ENCODE results near the gene KCNK5. TPM values are rescaled to one million over a fixed set of nuclear protein-coding genes. Genes with fewer than 3 reads are reported as not detected.

The KCNK5 gene
- total and polyA plus RNA-seq, 9 of the 15 experiments (the other 6 are each of a cell fraction or from before 2014, with no cell fraction given): 1.5 to 45.8 (median 25.8) TPM

GRCh38 chr6:39202166-39202565 is 27.1 kb downstream of the KCNK5 start:
- ATAC-seq: no peak
- TF ChIP-seq HDAC6 (IDR thresholded peaks at IDR 0.05; ENCODE audit: low read depth, low read length) (no peak), RBM22 (IDR thresholded peaks at IDR 0.05; ENCODE audit: low read depth, low read length, poor library complexity, severe bottlenecking) (no peak), ZBTB8A (IDR thresholded peaks at IDR 0.05; ENCODE audit: partially characterized antibody) (no peak), ZBED1 (IDR thresholded peaks at IDR 0.05) (no peak), SNIP1 (IDR thresholded peaks at IDR 0.05; ENCODE audit: low read depth) (no peak), NCOA6 (IDR thresholded peaks at IDR 0.05) (no peak), FOXK1 (CRISPR knock-in tag; IDR thresholded peaks at IDR 0.05; ENCODE audit: borderline replicate concordance) (0 out of 2 replicates have a peak, but pooled peaks have one; percentile 38), ZBTB7A (IDR thresholded peaks at IDR 0.05; ENCODE audit: borderline replicate concordance, control insufficient read depth, low read depth, low read length) (no peak)
- Histone ChIP-seq H3K4me1 (replicated peaks in 1 of 2; ENCODE audit: control insufficient read depth in 2 of 2, insufficient read depth in 2 of 2, low read length in 2 of 2) (peaks cover 47 to 49% of the 10 kb centered on the region in 2 experiments), H3K79me2 (ENCODE audit: control insufficient read depth, insufficient read depth, low read length) (peaks cover 99% of the 10 kb centered on the region), H3K4me3 (no peak overlapping the region), H3K36me3 (ENCODE audit: control insufficient read depth, insufficient read depth, low read length) (peaks cover 94% of the 10 kb centered on the region; the same call in 2 of the 3 replicates), H3K27ac (ENCODE audit: extremely low read depth, low read depth, low read length) (no peak overlapping the region), H3K27me3 (ENCODE audit: control insufficient read depth in 2 of 2, insufficient read depth in 2 of 2, low read length in 2 of 2) (no peaks in the 10 kb centered on the region), H3K9me3 (replicated peaks; ENCODE audit: control insufficient read depth, insufficient read depth, low read depth, low read length) (no peaks in the 10 kb centered on the region), H3K9ac (ENCODE audit: insufficient read depth in 1 of 2, low read depth in 2 of 2, low read length in 2 of 2) (no peak overlapping the region; a peak in 1 of 4 replicates), H3K4me2 (ENCODE audit: insufficient read depth, low read length) (no peak overlapping the region), H4K20me1 (replicated peaks; ENCODE audit: control insufficient read depth, insufficient read depth, low read length) (peaks cover 98% of the 10 kb centered on the region), H2AFZ (ENCODE audit: low read depth, low read length) (no peak overlapping the region), H3K9me1 (ENCODE audit: control insufficient read depth, insufficient read depth, low read length) (peaks cover 58% of the 10 kb centered on the region)
- in situ Hi-C loops (cut with MboI): no loop called here
- ChIA-PET CTCF (ENCODE audit: low intra/inter-chr PET ratio) (no interaction called here), POLR2A (interaction anchor here (0.8 to 1.3 kb wide), 2 partner anchors 13 to 19 kb away, joined by 3 read pairs; no protein-coding TSS in a partner anchor)
- no TSS peak for BruUV-seq (replicated peaks)
- intact Hi-C loops (cut with micrococcal nuclease): no loop called here
- DNase-seq (ENCODE audit: extremely low read depth in 1 of 4, low spot score in 3 of 4): no peak
- no peak for FAIRE-seq
- WGBS (ENCODE audit: insufficient coverage, low coverage, missing lambda C conversion rate): 87% methylated on average over 4 of the region's 4 CpGs
